Nasal cavity respiratory epithelium epithelial cell of viscerocranial mucosa (primary cell): Measurements from ENCODE around the gene CKAP2L. TPM values are rescaled to one million over a fixed set of nuclear protein-coding genes. Genes with fewer than 3 reads are reported as not detected.

Source experiments
- total RNA-seq: library from RNA; depleted of rRNA; stranded (reverse); fragments of >200 nt; gene quantifications from 2 replicates; pipeline ENCODE4 v1.2.3, GENCODE V29; 2014

CKAP2L gene
- total RNA-seq, result 0.07 and 0.34 TPM in 2 replicates

GRCh38 chr2:112764071-112765044 is at the start of gene CKAP2L:
CKAP2L (minus strand) TSS chr2:112764609; CDS start chr2:112764598, 11 bp downstream.

GRCh38 chr2:112784199-112785189 is 20.1 kb upstream of the CKAP2L start, which contains the start of gene IL1A:
IL1A (minus strand) TSS chr2:112784493; CDS start chr2:112783770, 723 bp downstream.

DNA sequence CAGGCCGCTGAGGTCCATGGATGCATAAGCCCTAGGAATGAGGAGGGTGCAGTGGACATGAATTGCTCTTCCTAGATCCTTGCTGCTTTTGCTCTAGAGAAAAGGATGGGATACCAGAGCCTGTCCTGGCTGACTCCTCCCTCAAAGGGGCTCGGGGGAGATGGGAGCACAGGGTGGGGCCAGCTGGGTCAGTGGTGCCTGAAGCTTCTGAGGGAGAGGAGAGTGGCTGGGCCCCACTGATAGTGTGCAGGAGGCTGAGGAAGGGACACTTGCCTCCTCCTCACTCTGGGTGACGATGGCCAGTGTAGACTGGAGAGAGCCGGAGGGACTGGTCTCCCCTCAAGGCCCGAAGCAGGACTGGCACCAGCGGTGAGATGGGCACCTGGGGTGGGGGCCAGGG is 43.6 kb downstream of the CKAP2L start, which contains the start of gene NT5DC4:
Gene NT5DC4 (plus strand): TSS at position 236 of the 400 bp plus-strand sequence. CDS start 60 bp downstream, at position 296.

Other genes starting within 250 kb of the CKAP2L start
- 53.3 and 70.1 TPM in 2 replicates for gene POLR1B, start 222.1 kb downstream of the CKAP2L start, total RNA-seq
- gene CHCHD5, start 180.0 kb downstream of the CKAP2L start, total RNA-seq, result 4.9 and 10.6 TPM in 2 replicates
- 105 and 112 TPM in 2 replicates for gene SLC20A1, start 118.7 kb downstream of the CKAP2L start, total RNA-seq
- 0.07 TPM in 1 of 2 replicates, not detected in the other for gene NT5DC4, start 43.6 kb downstream of the CKAP2L start, total RNA-seq
- 387 and 393 TPM in 2 replicates for gene IL1A, start 19.9 kb upstream of the CKAP2L start, total RNA-seq
- gene IL1B, start 72.2 kb upstream of the CKAP2L start, total RNA-seq, result 176 and 257 TPM in 2 replicates
- not detected in 2 replicates for gene IL37, start 146.6 kb upstream of the CKAP2L start, total RNA-seq
- 1.7 and 2.6 TPM in 2 replicates for gene IL36G, start 213.4 kb upstream of the CKAP2L start, total RNA-seq
- gene IL36A, start 240.8 kb upstream of the CKAP2L start, total RNA-seq, result 1.0 and 1.2 TPM in 2 replicates